ENCODE measurements around the gene PTEN.

DNA sequence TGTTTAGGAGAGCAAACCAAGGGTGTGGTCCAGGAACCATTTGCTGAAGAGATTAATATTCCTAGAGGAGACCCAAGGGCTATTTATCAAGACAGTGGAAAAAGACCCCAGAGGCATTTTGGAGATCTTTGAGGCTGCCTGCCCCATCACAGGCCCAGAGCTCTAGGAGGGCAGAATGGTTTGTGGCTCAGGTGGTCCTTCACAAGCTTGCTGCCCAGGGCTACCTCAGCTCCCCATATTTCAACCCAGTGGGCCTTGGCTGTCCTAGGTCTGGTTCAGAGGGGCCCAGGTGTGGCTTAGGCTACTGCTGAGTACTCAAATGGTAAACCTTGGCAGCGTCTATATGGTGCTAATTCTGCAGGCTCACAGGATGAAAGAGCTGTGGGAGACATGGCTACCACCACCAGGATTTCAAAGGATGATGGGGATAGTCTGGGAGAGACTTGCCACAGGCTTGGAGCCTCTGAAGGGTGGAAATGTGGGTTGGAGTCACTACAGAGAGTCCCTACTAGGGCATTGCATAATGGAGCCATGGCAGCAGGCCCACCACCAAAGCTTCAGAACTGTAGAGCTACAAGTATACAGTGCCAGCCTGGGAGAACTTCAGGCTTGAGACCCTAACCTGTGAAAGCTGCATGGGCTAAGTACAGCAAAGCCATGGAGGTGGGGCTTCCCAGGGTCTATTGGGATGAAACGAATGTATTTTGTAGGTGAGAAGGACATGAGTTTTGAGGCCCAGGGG is 24.3 kb downstream of the PTEN start:
- TF ChIP-seq YY1 (IDR thresholded peaks at IDR 0.05; ENCODE audit: insufficient read depth, insufficient read length) (no peak), ZNF274 (IDR thresholded peaks at IDR 0.05; ENCODE audit: low read depth, low read length) (no peak), SUZ12 (IDR thresholded peaks at IDR 0.05; ENCODE audit: extremely low read depth, insufficient read depth, insufficient read length) (no peak)
